ENCODE measurements around the gene SAMD10. TPM values are rescaled to one million over a fixed set of nuclear protein-coding genes. Genes with fewer than 3 reads are reported as not detected.

SAMD10 gene
- total and polyA plus RNA-seq, 7 experiments from 2014 or later = 10.2 to 37.8 (median 14.2) TPM

- intact Hi-C loops (cut with micrococcal nuclease) = loop anchor here in 1 of 2 donors (5.0 kb wide), 1 partner anchor 34 kb away; the partner anchor contains the start of gene SAMD10
- ChIA-PET CTCF (no interaction called here), POLR2A (interaction anchor here (1.0 to 1.1 kb wide), 2 partner anchors 15 to 32 kb away, joined by 3 read pairs; partner anchors contain the start of gene SAMD10)
- peak overlapping the region; percentile 15 for H3K4me3 ChIP-seq (ENCODE audit: low read length)
- no peak overlapping the region for H3K27ac ChIP-seq (ENCODE audit: low read depth, low read length)
- H3K9me3 Mint-ChIP-seq = peaks cover 0 to 65% (median 36%) of the 10 kb centered on the region in 11 donors
- H3K27me3 ChIP-seq (ENCODE audit: control insufficient read depth in 2 of 2, insufficient read depth in 2 of 2, low read length in 2 of 2) = no peaks in the 10 kb centered on the region
- no peaks in the 10 kb centered on the region for H3K27me3 Mint-ChIP-seq
- H3K27ac Mint-ChIP-seq = peak overlapping the region in 5 of 9 donors; percentile 67 to 86 (median 75)
- H3K36me3 Mint-ChIP-seq = peaks cover 17 to 61% (median 52%) of the 10 kb centered on the region in 5 donors
- peaks cover 13 to 60% (median 30%) of the 10 kb centered on the region in 3 experiments for H3K9me3 ChIP-seq (ENCODE audit: control insufficient read depth in 2 of 3, low read length in 3 of 3)
- H3K36me3 ChIP-seq (ENCODE audit: control insufficient read depth in 2 of 3, insufficient read depth in 3 of 3, low read length in 3 of 3) = peaks cover 42 to 71% (median 47%) of the 10 kb centered on the region in 3 experiments
- peaks cover 16 to 52% (median 44%) of the 10 kb centered on the region in 7 donors for H3K4me1 Mint-ChIP-seq
- peak overlapping the region in 4 of 10 donors; percentile 45 to 68 (median 60) for H3K4me3 Mint-ChIP-seq
- ATAC-seq (peak; percentile 43), DNase-seq (peak in 1 of 9 donors; percentile 13)
- H3K4me1 ChIP-seq (ENCODE audit: control insufficient read depth in 2 of 2, insufficient read depth in 2 of 2, low read length in 2 of 2) = peaks cover 29 to 36% of the 10 kb centered on the region in 2 donors
These were observed 31.9 kb upstream of the SAMD10 start for GRCh38 chr20:64011366-64011779.

DNA sequence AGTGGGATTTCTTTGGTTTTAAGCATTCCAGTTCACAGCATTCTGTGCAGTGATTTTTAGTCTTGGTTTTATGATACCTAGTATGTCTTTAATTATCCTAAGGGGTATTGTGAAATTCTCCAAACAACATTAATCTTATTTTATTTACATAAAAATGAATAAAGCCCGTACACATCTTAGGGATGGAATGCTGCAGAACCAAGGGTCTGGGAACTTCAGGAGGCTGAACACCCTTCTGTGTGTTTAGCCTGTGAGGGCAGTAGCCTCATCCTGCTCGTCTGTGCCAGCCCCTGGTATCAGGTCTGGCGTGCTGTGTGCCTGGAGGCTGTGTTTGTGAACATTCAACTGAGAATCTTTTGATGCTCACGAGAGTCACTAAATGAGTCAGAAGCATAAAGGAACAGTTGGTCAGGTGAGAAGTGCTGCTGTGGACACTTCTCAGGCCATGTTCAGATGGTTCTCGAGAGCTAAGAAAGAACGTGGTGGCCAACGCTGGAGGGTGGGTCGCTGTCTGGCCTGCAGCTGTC, 31.3 kb upstream of the SAMD10 start:
- Histone ChIP-seq H3K4me3 (ENCODE audit: low read length) (peak overlapping the region; percentile 15), H3K4me1 (ENCODE audit: control insufficient read depth in 2 of 2, insufficient read depth in 2 of 2, low read length in 2 of 2) (peaks cover 29 to 36% of the 10 kb centered on the region in 2 donors), H3K9me3 (ENCODE audit: control insufficient read depth in 2 of 3, low read length in 3 of 3) (peaks cover 13 to 60% (median 30%) of the 10 kb centered on the region in 3 experiments), H3K27ac (ENCODE audit: low read depth, low read length) (no peak overlapping the region), H3K27me3 (ENCODE audit: control insufficient read depth in 2 of 2, insufficient read depth in 2 of 2, low read length in 2 of 2) (no peaks in the 10 kb centered on the region), H3K36me3 (ENCODE audit: control insufficient read depth in 2 of 3, insufficient read depth in 3 of 3, low read length in 3 of 3) (peaks cover 41 to 70% (median 50%) of the 10 kb centered on the region in 3 experiments)
- intact Hi-C loops (cut with micrococcal nuclease) = loop anchor here in 1 of 2 donors (5.0 kb wide), 1 partner anchor 33 kb away; the partner anchor contains the start of gene SAMD10
- H3K9me3 Mint-ChIP-seq = peaks cover 0 to 63% (median 36%) of the 10 kb centered on the region in 11 donors
- ChIA-PET POLR2A (interaction anchor here (0.6 to 1.3 kb wide), 6 partner anchors 9 to 31 kb away, joined by 3 to 6 read pairs (median 3); partner anchors contain the start of gene SAMD10), CTCF (no interaction called here)
- no peak for ATAC-seq
- no peak for DNase-seq
- H3K4me3 Mint-ChIP-seq = peak overlapping the region in 3 of 10 donors; percentile 45 to 68 (median 63)
- H3K36me3 Mint-ChIP-seq = peaks cover 17 to 66% (median 50%) of the 10 kb centered on the region in 5 donors
- no peaks in the 10 kb centered on the region for H3K27me3 Mint-ChIP-seq
- H3K27ac Mint-ChIP-seq = peak overlapping the region in 3 of 9 donors; percentile 68 to 86 (median 84)
- H3K4me1 Mint-ChIP-seq = peaks cover 16 to 52% (median 44%) of the 10 kb centered on the region in 7 donors

GRCh38 chr20:64009811-64010387, 30.5 kb upstream of the SAMD10 start:
- POLR2A ChIA-PET = interaction anchor here (1.0 to 1.3 kb wide), 3 partner anchors 14 to 29 kb away, joined by 3 to 6 read pairs (median 4); no protein-coding TSS in a partner anchor

DNA sequence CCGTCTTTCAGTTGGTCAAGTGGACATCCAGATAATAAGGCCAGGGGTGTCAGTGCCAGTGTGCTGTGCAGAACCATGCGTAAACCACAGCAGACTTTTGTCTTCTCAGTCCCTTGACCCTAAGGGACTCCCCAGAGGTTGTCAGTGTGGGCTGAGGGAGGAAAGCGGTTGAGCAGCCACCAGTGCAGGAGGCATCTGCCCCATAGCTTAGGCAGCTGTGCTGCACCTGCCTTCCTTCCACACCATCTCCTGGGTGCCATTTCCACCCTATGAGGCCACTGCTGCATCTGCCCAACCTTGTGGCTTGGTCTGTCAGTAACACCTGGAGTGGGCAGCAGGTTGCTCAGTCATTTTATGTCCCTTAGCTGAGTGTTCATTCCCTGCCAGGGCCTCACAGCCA, 27.5 kb upstream of the SAMD10 start:
- H3K27ac Mint-ChIP-seq = peak overlapping the region in 1 of 9 donors; percentile 73
- H3K4me1 Mint-ChIP-seq = peaks cover 13 to 44% (median 30%) of the 10 kb centered on the region in 7 donors
- peaks cover 0 to 38% (median 22%) of the 10 kb centered on the region in 11 donors for H3K9me3 Mint-ChIP-seq
- DNase-seq = no peak
- peaks cover 30 to 89% (median 56%) of the 10 kb centered on the region in 3 experiments for H3K36me3 ChIP-seq (ENCODE audit: control insufficient read depth in 2 of 3, insufficient read depth in 3 of 3, low read length in 3 of 3)
- peak overlapping the region in 1 of 10 donors; percentile 68 for H3K4me3 Mint-ChIP-seq
- peaks cover 13 to 75% (median 42%) of the 10 kb centered on the region in 5 donors for H3K36me3 Mint-ChIP-seq
- no peaks in the 10 kb centered on the region for H3K27me3 ChIP-seq (ENCODE audit: control insufficient read depth in 2 of 2, insufficient read depth in 2 of 2, low read length in 2 of 2)
- ChIA-PET CTCF (interaction anchor here (0.8 kb wide), 1 partner anchor 97 kb away, joined by 3 read pairs; no protein-coding TSS in a partner anchor), POLR2A (interaction anchor here (2.0 kb wide), 1 partner anchor 25 kb away, joined by 4 read pairs; no protein-coding TSS in a partner anchor)
- H3K27ac ChIP-seq (ENCODE audit: low read depth, low read length) = no peak overlapping the region
- H3K27me3 Mint-ChIP-seq = no peaks in the 10 kb centered on the region
- H3K4me3 ChIP-seq (ENCODE audit: low read length) = no peak overlapping the region
- ATAC-seq = peak; percentile 17
- peaks cover 15 to 18% of the 10 kb centered on the region in 2 donors for H3K4me1 ChIP-seq (ENCODE audit: control insufficient read depth in 2 of 2, insufficient read depth in 2 of 2, low read length in 2 of 2)
- intact Hi-C loops (cut with micrococcal nuclease) = no loop called here
- H3K9me3 ChIP-seq (ENCODE audit: control insufficient read depth in 2 of 3, low read length in 3 of 3) = peaks cover 13 to 39% (median 30%) of the 10 kb centered on the region in 3 experiments

More at GRCh38 chr20:64009811-64010387, 30.5 kb upstream of the SAMD10 start:
- intact Hi-C loops (cut with micrococcal nuclease) = loop anchor here in 1 of 2 donors (5.0 kb wide), 1 partner anchor 33 kb away; the partner anchor contains the start of gene SAMD10
- peak overlapping the region in 8 of 9 donors; percentile 10 to 90 (median 57) for H3K27ac Mint-ChIP-seq
- Histone ChIP-seq H3K4me1 (ENCODE audit: control insufficient read depth in 2 of 2, insufficient read depth in 2 of 2, low read length in 2 of 2) (peaks cover 29 to 36% of the 10 kb centered on the region in 2 donors), H3K9me3 (ENCODE audit: control insufficient read depth in 2 of 3, low read length in 3 of 3) (peaks cover 13 to 55% (median 30%) of the 10 kb centered on the region in 3 experiments), H3K27ac (ENCODE audit: low read depth, low read length) (no peak overlapping the region), H3K4me3 (ENCODE audit: low read length) (no peak overlapping the region), H3K27me3 (ENCODE audit: control insufficient read depth in 2 of 2, insufficient read depth in 2 of 2, low read length in 2 of 2) (no peaks in the 10 kb centered on the region), H3K36me3 (ENCODE audit: control insufficient read depth in 2 of 3, insufficient read depth in 3 of 3, low read length in 3 of 3) (peaks cover 33 to 70% (median 46%) of the 10 kb centered on the region in 3 experiments)
- ATAC-seq = peak; percentile 16
- CTCF ChIA-PET = no interaction called here
- no peak for DNase-seq
- peaks cover 13 to 66% (median 47%) of the 10 kb centered on the region in 5 donors for H3K36me3 Mint-ChIP-seq
- peak overlapping the region in 5 of 10 donors; percentile 9 to 75 (median 45) for H3K4me3 Mint-ChIP-seq
- peaks cover 0 to 55% (median 30%) of the 10 kb centered on the region in 11 donors for H3K9me3 Mint-ChIP-seq
- H3K4me1 Mint-ChIP-seq = peaks cover 20 to 51% (median 43%) of the 10 kb centered on the region in 7 donors
- no peaks in the 10 kb centered on the region for H3K27me3 Mint-ChIP-seq

GRCh38 chr20:64006490-64006889, 27.0 kb upstream of the SAMD10 start:
- Mint-ChIP-seq H3K9me3 (peaks cover 0 to 37% (median 22%) of the 10 kb centered on the region in 11 donors), H3K4me3 (peak overlapping the region in 1 of 10 donors; percentile 18), H3K27ac (peak overlapping the region in 1 of 9 donors; percentile 73), H3K4me1 (peaks cover 16 to 47% (median 32%) of the 10 kb centered on the region in 7 donors), H3K36me3 (peaks cover 16 to 79% (median 46%) of the 10 kb centered on the region in 5 donors), H3K27me3 (no peaks in the 10 kb centered on the region)
- ChIA-PET POLR2A (interaction anchor here (2.0 kb wide), 1 partner anchor 25 kb away, joined by 4 read pairs; no protein-coding TSS in a partner anchor), CTCF (no interaction called here)
- Histone ChIP-seq H3K4me3 (ENCODE audit: low read length) (no peak overlapping the region), H3K27ac (ENCODE audit: low read depth, low read length) (no peak overlapping the region), H3K4me1 (ENCODE audit: control insufficient read depth in 2 of 2, insufficient read depth in 2 of 2, low read length in 2 of 2) (peaks cover 13 to 17% of the 10 kb centered on the region in 2 donors), H3K9me3 (ENCODE audit: control insufficient read depth in 2 of 3, low read length in 3 of 3) (peaks cover 12 to 38% (median 29%) of the 10 kb centered on the region in 3 experiments), H3K27me3 (ENCODE audit: control insufficient read depth in 2 of 2, insufficient read depth in 2 of 2, low read length in 2 of 2) (no peaks in the 10 kb centered on the region), H3K36me3 (ENCODE audit: control insufficient read depth in 2 of 3, insufficient read depth in 3 of 3, low read length in 3 of 3) (peaks cover 30 to 92% (median 56%) of the 10 kb centered on the region in 3 experiments)
- intact Hi-C loops (cut with micrococcal nuclease) = no loop called here
- DNase-seq = no peak
- ATAC-seq = no peak

DNA sequence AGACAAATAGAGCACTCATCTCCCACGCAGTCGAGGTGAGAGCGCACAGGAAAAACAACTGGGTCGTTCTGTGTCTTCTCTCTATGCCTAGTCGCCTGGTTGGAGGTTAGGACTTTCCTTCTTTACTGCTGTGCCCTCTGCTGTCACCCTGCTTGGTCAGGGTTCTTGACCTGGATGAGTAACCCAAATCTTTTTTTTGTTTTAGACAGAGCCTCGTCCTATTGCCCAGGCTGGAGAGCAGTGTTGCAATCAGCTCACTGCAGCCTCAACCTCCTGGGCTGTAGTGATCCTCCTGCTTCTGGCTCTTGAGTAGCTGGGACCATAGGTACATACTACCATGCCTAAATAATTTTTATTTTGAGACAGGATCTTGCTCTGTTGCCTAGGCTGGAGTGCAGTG, 26.0 kb upstream of the SAMD10 start:
- Mint-ChIP-seq H3K36me3 (peaks cover 17 to 75% (median 46%) of the 10 kb centered on the region in 5 donors), H3K27me3 (no peaks in the 10 kb centered on the region), H3K27ac (peak overlapping the region in 2 of 9 donors; percentile 36 to 73), H3K9me3 (peaks cover 0 to 27% (median 20%) of the 10 kb centered on the region in 11 donors), H3K4me1 (peaks cover 16 to 43% (median 26%) of the 10 kb centered on the region in 7 donors), H3K4me3 (peak overlapping the region in 1 of 10 donors; percentile 60)
- peaks cover 4 to 27% (median 19%) of the 10 kb centered on the region in 3 experiments for H3K9me3 ChIP-seq (ENCODE audit: control insufficient read depth in 2 of 3, low read length in 3 of 3)
- H3K27me3 ChIP-seq (ENCODE audit: control insufficient read depth in 2 of 2, insufficient read depth in 2 of 2, low read length in 2 of 2) = no peaks in the 10 kb centered on the region
- H3K36me3 ChIP-seq (ENCODE audit: control insufficient read depth in 2 of 3, insufficient read depth in 3 of 3, low read length in 3 of 3) = peaks cover 22 to 92% (median 51%) of the 10 kb centered on the region in 3 experiments
- ATAC-seq = no peak
- ChIA-PET CTCF (interaction anchor here (0.6 kb wide), 1 partner anchor 20 kb away, joined by 5 read pairs; no protein-coding TSS in a partner anchor), POLR2A (interaction anchor here (1.3 to 2.0 kb wide), 2 partner anchors 23 to 25 kb away, joined by 3 to 4 read pairs; partner anchors contain the start of gene SAMD10)
- H3K27ac ChIP-seq (ENCODE audit: low read depth, low read length) = no peak overlapping the region
- intact Hi-C loops (cut with micrococcal nuclease) = no loop called here
- peaks cover 2 to 6% of the 10 kb centered on the region in 2 donors for H3K4me1 ChIP-seq (ENCODE audit: control insufficient read depth in 2 of 2, insufficient read depth in 2 of 2, low read length in 2 of 2)
- DNase-seq = no peak
- no peak overlapping the region for H3K4me3 ChIP-seq (ENCODE audit: low read length)
